Cardiac fibroblast (primary cell): Measurements from ENCODE around the gene ACOX3.

ENCODE experiments used
- DNase-seq, 2 donors: peaks; one replicate each; pipeline versions ENCODE4 v3.0.0 to v3.0.0-alpha.2; 2010; ENCODE audit warnings: low read depth in 2 of 2
- H3K4me3 ChIP-seq, 2 donors: replicated peaks in 1 of 2; 1 replicate in 1 of 2; 2 replicates in 1 of 2; pipeline ENCODE4 v1.5.1; 2011; ENCODE audit warnings: low read depth in 2 of 2, low read length in 2 of 2, mild to moderate bottlenecking in 2 of 2, moderate library complexity in 1 of 2
- CTCF ChIP-seq: IDR thresholded peaks from one replicate; pipeline ENCODE4 v1.5.1; 2011; ENCODE audit warnings: low read depth, mild to moderate bottlenecking, low read length, inconsistent platforms

Gene ACOX3

GRCh38 chr4:8412288-8412687 lies 28.2 kb downstream of the ACOX3 start:
- no peak for TF ChIP-seq CTCF
- no peak overlapping the region for H3K4me3 ChIP-seq
- DNase-seq, result no peak

GRCh38 chr4:8411351-8412180 lies 29.0 kb downstream of the ACOX3 start:
- DNase-seq, result no peak
- TF ChIP-seq CTCF, result no peak
- no peak overlapping the region for H3K4me3 ChIP-seq

- peak; percentile 61 to 64 for DNase-seq
- peak; percentile 37 for TF ChIP-seq CTCF
- no peak overlapping the region for H3K4me3 ChIP-seq
Measured at GRCh38 chr4:8410641-8411271, 29.8 kb downstream of the ACOX3 start.

GRCh38 chr4:8410066-8410625 lies 30.4 kb downstream of the ACOX3 start:
- no peak for DNase-seq
- TF ChIP-seq CTCF, result no peak
- no peak overlapping the region for H3K4me3 ChIP-seq

GRCh38 chr4:8409264-8410065 lies 31.1 kb downstream of the ACOX3 start:
- DNase-seq, result peak; percentile 12 to 26
- H3K4me3 ChIP-seq, result no peak overlapping the region
- TF ChIP-seq CTCF, result no peak

- DNase-seq, result no peak
- no peak overlapping the region for H3K4me3 ChIP-seq
- no peak for TF ChIP-seq CTCF
Measured at GRCh38 chr4:8407756-8408155, 32.8 kb downstream of the ACOX3 start.
